OCI-LY3 (cell line): ENCODE results near the gene TPX2.

Experiments
- CTCF ChIP-seq: fragments of 200-600, 300-600 bp; sonication (generic); IDR thresholded peaks from 2 replicates; pipeline ENCODE4 v1.5.1; 2014; ENCODE audit warnings: antibody characterized with exemption, low read length, low read depth
- EZH2phosphoT487 ChIP-seq: fragments of 200-600 bp; shearing (Covaris generic); IDR thresholded peaks from 2 replicates; pipeline ENCODE4 v1.6.1; 2018; ENCODE audit warnings: antibody characterized with exemption, mixed run types, low read depth

GRCh38 chr20:31722257-31723068 lies 16.6 kb upstream of the TPX2 start, which contains the start of gene BCL2L1:
- peak; percentile 45 for TF ChIP-seq CTCF
- TF ChIP-seq EZH2phosphoT487, result no peak
